GM12873 (cell line): ENCODE data around the gene TP73.

ENCODE experiments used
- TF ChIP-seq, protein P1 (sequence below): IDR thresholded peaks from 2 replicates; pipeline ENCODE4 v1.5.1; 2012; ENCODE audit warnings: low read depth, mild to moderate bottlenecking, moderate library complexity, low read length, control low read depth; ENCODE audit not compliant: insufficient read depth; ENCODE audit errors: missing control alignments

The TP73 gene

GRCh38 chr1:3732434-3733093, 80.2 kb downstream of the TP73 start:
- TF ChIP-seq, protein P1, sequence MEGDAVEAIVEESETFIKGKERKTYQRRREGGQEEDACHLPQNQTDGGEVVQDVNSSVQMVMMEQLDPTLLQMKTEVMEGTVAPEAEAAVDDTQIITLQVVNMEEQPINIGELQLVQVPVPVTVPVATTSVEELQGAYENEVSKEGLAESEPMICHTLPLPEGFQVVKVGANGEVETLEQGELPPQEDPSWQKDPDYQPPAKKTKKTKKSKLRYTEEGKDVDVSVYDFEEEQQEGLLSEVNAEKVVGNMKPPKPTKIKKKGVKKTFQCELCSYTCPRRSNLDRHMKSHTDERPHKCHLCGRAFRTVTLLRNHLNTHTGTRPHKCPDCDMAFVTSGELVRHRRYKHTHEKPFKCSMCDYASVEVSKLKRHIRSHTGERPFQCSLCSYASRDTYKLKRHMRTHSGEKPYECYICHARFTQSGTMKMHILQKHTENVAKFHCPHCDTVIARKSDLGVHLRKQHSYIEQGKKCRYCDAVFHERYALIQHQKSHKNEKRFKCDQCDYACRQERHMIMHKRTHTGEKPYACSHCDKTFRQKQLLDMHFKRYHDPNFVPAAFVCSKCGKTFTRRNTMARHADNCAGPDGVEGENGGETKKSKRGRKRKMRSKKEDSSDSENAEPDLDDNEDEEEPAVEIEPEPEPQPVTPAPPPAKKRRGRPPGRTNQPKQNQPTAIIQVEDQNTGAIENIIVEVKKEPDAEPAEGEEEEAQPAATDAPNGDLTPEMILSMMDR = no peak

GRCh38 chr1:3733094-3733882, 81.0 kb downstream of the TP73 start:
- TF ChIP-seq, protein P1 = no peak

- TF ChIP-seq, protein P1 = no peak
These were observed 81.7 kb downstream of the TP73 start for GRCh38 chr1:3733883-3734589.

GRCh38 chr1:3734602-3735001, 82.3 kb downstream of the TP73 start:
- TF ChIP-seq, protein P1 = no peak

- TF ChIP-seq, protein P1 = no peak
These were observed 82.8 kb downstream of the TP73 start for GRCh38 chr1:3735027-3735681.

- TF ChIP-seq, protein P1 = no peak
These were observed 83.4 kb downstream of the TP73 start for GRCh38 chr1:3735688-3736087.

DNA sequence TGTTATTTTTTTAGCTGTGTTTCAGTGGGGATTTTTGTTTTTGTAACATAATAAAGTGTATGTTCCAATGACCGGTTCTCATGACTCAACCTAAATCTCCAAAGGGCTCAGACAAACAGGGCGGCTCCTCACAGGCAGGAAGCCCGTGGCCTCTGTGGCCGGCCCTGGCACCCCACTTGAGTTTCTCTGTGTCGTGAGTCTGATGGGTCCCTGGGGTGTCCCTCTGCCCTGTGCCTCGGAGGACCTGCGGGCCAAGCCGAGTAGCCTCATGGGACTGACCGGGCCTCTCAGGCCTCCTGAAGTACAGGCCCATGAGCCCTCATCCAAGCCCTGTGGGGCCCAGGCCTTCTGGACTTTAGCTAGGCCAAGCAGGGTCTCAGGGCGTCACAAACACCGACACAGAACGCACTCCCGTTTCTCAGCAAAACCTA, 83.8 kb downstream of the TP73 start:
- TF ChIP-seq, protein P1 = no peak
